Stimulated activated CD8-positive, alpha-beta memory T cell treated with anti-CD3 and anti-CD28 coated beads, Interleukin-4, amount 100 ng/mL, for 24 hours (primary cell): Measurements from ENCODE around the gene DCAF17.
"Not testable (repeated sequence)": the region's sequence is repeated elsewhere in the genome, so short reads cannot be mapped to it uniquely, and the experiment has no call there.

Source experiments
- DNase-seq: peaks from one replicate; pipeline ENCODE4 v3.0.0-alpha.2; 2020; ENCODE audit warnings: low read depth

DCAF17 gene

DNA sequence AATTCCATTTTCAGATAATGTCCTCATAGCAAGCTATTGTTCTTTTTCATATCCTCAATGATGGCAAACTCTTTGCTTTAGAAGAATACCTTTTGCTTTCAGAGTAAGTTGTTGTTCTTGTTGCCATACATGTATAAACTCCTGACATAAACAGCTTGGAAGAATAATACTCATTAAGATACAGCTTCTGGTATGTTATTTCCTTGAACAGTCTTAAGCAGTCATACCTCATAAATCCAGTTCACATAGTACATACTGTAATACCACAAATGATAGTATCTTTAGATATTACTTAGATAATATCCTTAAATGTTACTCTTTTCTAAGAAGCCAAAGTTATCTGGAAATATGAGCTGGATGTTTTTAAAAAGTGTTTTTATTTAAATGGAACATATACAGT is 23.4 kb upstream of the DCAF17 start:
- DNase-seq = no peak

DNA sequence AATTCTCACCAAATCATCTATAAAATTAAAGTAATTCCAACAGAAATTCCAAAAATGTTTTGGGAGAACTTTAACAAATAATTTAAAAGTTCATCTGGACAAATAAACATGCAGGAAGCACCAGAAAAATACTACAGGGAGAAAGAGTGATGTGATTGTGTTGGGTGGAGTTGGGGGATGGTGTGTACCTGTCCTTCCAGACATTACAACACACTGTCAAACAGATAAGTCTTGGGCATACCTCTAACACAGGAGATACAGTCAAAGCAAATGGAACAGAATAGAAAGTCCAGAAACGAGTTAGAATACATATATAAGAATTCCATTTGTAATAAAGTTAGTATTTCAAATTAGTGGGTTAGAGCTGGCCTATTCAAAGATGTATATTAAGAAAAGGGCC is 22.8 kb upstream of the DCAF17 start:
- no peak for DNase-seq

DNA sequence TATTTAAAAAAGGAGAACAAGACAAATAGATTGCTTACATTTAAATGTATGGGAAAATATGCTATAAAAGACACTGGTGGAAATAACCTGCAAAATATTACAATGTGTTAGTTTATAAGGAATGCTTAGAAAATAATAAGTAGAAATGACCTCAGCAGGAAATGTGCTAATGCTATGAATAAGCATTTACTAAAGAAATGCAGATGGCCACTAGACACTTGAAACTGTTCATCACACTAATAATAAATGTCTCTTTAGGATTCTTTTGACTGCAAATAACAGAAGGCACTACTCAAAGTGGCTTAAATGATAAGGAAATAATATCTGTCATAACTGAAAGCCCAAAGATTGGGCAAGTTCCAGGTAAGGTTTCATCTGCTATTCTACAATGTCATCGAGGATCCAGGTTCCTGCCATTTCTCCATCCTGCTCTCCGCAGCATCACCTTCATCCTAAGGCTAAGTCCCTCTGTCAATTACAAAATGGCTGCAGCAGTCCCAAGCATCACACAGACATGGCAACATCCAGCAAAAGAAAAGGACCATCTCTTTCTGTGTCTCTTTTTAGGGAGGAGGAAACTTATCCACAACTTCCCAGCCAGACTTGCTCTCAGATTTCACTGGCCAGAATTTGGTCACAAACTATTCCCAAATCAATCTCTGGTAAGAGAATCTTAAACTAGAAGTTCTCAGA is 22.1 kb upstream of the DCAF17 start:
- no peak for DNase-seq

GRCh38 chr2:171412571-171413175 is 21.4 kb upstream of the DCAF17 start:
- no peak for DNase-seq

DNA sequence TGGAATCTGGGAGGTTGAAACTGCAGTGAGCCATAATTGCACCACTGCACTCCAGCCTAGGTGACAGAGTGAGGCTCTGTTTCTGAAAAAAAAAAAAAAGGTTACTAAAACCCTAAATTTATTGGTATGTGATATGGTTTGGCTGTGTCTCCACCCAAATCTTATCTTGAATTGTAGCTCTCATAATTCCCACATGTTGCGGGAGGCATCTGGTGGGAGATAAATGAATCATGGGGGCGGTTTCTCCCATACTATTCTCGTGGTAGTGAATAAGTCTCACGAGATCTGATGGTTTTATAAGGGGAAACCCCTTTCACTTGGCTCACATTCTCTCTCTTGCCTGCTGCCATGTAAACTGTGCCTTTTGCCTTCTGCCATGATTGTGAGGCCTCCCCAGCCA is 19.4 kb upstream of the DCAF17 start:
- DNase-seq = not testable (repeated sequence)

GRCh38 chr2:171416009-171416926 is 17.8 kb upstream of the DCAF17 start:
- peak; percentile 56 for DNase-seq

DNA sequence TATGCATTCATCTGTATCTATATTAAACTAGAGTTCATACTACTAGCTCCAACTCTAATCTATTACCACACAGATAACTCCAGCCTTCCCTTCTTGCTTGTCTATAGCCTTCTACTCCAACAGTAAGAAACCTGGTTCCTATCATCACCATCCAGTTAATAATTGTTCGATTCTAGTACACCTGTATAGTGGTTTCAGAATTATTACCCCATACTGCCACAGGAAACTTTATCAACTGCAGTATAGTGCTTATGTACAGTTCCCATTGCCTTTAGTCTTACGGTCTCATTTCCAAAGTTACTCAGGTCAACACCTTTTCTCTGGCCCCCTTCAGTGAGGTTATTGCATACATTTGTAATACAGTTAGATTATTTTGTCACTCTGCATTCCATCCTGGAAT is 14.7 kb upstream of the DCAF17 start:
- DNase-seq = no peak

- no peak for DNase-seq
These were observed 13.1 kb upstream of the DCAF17 start for GRCh38 chr2:171420728-171421563.

- not testable (repeated sequence) for DNase-seq
These were observed 11.1 kb upstream of the DCAF17 start for GRCh38 chr2:171422710-171423495.

DNA sequence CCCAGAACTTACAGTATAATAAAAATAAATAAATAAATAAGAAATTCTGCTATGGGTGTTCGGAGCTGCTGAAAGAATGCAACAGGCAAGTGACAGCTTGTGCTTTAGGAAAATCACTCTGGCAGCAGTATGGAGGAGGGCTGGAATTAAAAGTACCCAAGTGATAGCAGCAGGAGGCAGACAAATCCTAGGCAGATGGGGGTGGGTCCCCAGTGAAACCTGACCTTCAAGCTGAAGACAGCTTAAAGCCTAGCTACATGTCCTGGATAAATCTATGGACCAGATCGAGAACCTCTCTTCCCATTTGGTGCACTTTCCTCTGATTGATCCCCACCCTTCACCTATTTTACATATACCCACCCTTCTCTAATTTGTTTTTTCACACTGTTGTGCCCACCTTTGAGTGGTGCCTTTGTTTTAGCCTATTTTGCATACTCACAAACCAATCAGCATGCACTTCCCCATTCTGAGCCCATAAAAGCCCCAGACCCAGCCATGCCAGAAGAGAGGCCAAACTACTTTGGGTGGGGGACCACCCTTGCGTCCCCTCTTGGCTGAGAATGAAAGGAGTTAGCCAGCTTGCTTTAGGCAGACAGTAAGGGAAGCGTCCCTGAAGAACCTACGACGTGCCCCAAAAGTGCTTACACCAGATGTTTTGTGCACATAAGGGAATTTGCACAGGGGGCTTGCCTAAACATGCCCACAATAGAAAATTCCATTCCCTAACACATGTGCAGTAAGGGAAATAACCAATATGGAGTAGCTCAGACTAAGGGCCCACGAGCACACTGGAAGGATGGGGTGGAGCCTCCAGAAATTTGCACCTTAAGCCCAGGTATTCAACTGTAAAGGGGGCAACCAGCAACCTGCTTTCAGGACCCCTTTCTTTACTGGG is 3.3 kb upstream of the DCAF17 start:
- DNase-seq = no peak

GRCh38 chr2:171431677-171432167 is 2.3 kb upstream of the DCAF17 start:
- DNase-seq = no peak

DNA sequence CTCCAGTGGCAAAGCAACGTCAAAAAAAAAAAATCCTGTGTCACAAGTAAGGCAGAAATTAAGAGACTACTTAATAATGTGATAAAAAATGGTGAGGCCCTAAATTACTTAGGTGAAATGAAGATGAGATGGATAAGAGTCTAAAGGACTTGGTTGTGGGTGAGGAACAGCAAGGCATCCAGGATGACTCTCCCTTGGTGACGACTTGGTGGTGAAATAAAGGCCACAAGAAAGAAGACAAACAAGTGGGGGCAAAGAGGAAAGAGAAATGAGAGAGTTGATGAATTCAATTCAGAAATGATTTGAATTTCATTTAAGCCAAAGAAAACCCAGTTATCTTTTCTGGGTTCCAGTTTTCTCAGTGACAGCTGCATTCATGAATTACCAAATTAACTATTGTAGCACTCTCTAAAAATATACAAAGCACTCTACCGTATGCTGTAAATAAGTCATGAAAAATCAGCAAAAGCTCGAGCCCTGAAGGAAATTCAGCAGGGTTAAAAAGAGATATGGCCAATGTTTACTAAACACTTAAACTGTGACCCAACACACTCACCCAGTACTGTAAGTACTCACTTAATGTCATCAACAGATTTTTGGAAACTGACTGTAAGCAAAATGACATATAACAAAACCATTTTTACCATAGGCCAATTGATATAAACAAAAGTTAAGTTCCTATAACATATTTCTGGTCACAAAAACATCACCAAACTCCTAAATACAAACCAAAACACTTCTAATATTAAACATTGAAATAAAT is 1.6 kb upstream of the DCAF17 start:
- DNase-seq = no peak

- peak; percentile 24 for DNase-seq
These were observed 860 bp upstream of the DCAF17 start for GRCh38 chr2:171432969-171433762.

DNA sequence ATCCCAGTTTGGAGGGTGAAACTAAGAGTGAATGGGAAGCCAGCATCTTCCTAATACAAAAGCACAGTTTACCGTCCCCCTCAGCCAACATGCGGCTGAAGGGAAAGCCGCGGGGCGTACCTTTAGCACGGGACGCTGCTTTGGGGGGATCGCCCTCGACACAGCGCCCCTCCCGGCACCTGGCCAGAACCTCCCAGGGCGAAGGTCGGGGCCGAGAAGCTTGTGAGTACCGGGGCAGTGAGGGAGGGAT is 338 bp upstream of the DCAF17 start, which contains the start of gene METTL8:
Gene METTL8, minus strand, starts transcription at position 228 of the 250 bp plus-strand sequence. CDS start 41,805 bp downstream, outside the sequence.
- no peak for DNase-seq

GRCh38 chr2:171436307-171436706 is 2.3 kb downstream of the DCAF17 start:
- no peak for DNase-seq

GRCh38 chr2:171441470-171441869 is 7.4 kb downstream of the DCAF17 start:
- DNase-seq = no peak

DNA sequence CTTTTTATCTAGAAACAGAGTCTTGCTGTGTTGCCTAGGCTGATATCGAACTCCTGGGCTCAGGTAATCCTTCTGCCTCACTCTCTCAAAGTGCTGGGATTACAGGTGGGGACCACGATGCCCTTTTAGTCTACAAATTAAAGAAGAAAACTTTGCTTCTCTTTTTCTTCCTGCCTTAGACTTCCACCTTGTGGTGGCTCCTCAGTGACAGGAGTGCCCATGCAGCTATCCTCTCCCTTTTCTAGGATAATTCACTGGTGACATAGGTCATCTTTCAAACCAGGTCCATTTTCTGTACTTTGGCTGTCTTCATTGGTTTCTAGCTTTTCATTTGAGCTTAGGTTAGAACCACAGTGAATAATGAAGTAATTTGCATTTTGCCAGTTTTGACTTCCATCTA is 13.6 kb downstream of the DCAF17 start:
- no peak for DNase-seq

GRCh38 chr2:171451074-171451473 is 17.0 kb downstream of the DCAF17 start:
- DNase-seq = no peak

DNA sequence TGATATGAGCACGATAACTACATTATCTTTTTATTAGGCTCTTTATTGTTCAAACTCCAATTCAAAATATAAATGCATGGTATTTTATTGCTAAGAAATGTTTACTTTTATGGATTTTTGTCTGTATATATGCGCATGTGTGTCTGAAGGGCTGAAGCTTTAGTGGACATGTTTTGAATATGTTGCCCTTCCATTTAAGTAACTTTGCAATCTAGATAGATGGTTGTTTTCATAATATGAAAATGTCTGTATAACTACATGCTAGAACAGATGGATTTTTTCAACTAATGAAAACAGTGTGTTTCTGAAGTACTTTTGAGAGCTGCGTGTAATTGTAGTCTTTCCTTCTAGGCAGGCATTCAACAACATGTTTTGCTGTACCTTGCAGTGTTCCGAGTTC is 18.7 kb downstream of the DCAF17 start:
- DNase-seq = no peak
